ENCODE results near the gene ATP9A.

The ATP9A gene

GRCh38 chr20:51562027-51562331 is 206.2 kb downstream of the ATP9A start:
- no peak for DNase-seq (ENCODE audit: low read depth)
- TF ChIP-seq CTCF (IDR thresholded peaks at IDR 0.05; ENCODE audit: low read depth, low read length, missing control alignments) = no peak
- H3K4me3 ChIP-seq (ENCODE audit: low read depth, low read length) = no peak overlapping the region

GRCh38 chr20:51560550-51561307 is 207.5 kb downstream of the ATP9A start:
- DNase-seq (ENCODE audit: low read depth) = no peak
- no peak overlapping the region for H3K4me3 ChIP-seq (ENCODE audit: low read depth, low read length)
- TF ChIP-seq CTCF (IDR thresholded peaks at IDR 0.05; ENCODE audit: low read depth, low read length, missing control alignments) = no peak

GRCh38 chr20:51560042-51560441 is 208.1 kb downstream of the ATP9A start:
- TF ChIP-seq CTCF (IDR thresholded peaks at IDR 0.05; ENCODE audit: low read depth, low read length, missing control alignments) = no peak
- no peak for DNase-seq (ENCODE audit: low read depth)
- no peak overlapping the region for H3K4me3 ChIP-seq (ENCODE audit: low read depth, low read length)

GRCh38 chr20:51554538-51555165 is 213.5 kb downstream of the ATP9A start:
- H3K4me3 ChIP-seq (ENCODE audit: low read depth, low read length) = no peak overlapping the region
- TF ChIP-seq CTCF (IDR thresholded peaks at IDR 0.05; ENCODE audit: low read depth, low read length, missing control alignments) = no peak

GRCh38 chr20:51553897-51554486 is 214.2 kb downstream of the ATP9A start:
- no peak for DNase-seq (ENCODE audit: low read depth)
- no peak for TF ChIP-seq CTCF (IDR thresholded peaks at IDR 0.05; ENCODE audit: low read depth, low read length, missing control alignments)
- H3K4me3 ChIP-seq (ENCODE audit: low read depth, low read length) = no peak overlapping the region

More at GRCh38 chr20:51554538-51555165, 213.5 kb downstream of the ATP9A start:
- DNase-seq (ENCODE audit: low read depth) = no peak

- no peak overlapping the region for H3K4me3 ChIP-seq (ENCODE audit: low read depth, low read length)
- TF ChIP-seq CTCF (IDR thresholded peaks at IDR 0.05; ENCODE audit: low read depth, low read length, missing control alignments) = no peak
- no peak for DNase-seq (ENCODE audit: low read depth)
Measured at GRCh38 chr20:51551186-51551585, 217.0 kb downstream of the ATP9A start.
